HG02970 (cell line): Measurements from ENCODE around the gene NEGR1.

Experiments
- ATAC-seq: cut with Tn5 transposase; IDR thresholded peaks from one replicate; pipeline ENCODE4 v1.9.1; 2021; ENCODE audit warnings: mild to moderate bottlenecking, moderate library complexity, moderate number of reproducible peaks; ENCODE audit not compliant: unreplicated experiment, low FRiP score

NEGR1 gene

DNA sequence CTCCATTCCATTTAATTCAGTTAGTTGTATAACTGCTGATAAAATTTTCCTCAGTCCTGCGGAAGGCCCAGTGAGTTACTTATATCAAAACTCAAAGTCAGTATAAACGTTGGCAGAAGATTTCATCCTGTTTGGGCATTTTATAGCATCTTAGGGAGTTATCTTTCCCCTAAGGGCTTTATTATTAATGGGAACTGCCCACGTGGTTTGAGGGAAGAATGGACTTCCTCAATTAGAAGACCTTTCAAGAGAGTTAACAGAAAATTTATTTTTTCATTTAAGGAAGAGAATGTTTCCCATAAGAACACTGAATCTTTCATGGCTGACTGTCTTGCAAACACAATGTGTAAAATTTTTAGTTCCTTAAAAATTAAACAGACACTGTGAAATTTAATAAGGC is 400.1 kb downstream of the NEGR1 start:
- no peak for ATAC-seq

- ATAC-seq = no peak
Observed at GRCh38 chr1:71881611-71882010, 400.7 kb downstream of the NEGR1 start.

- ATAC-seq = no peak
Observed at GRCh38 chr1:71869326-71869725, 413.0 kb downstream of the NEGR1 start.

DNA sequence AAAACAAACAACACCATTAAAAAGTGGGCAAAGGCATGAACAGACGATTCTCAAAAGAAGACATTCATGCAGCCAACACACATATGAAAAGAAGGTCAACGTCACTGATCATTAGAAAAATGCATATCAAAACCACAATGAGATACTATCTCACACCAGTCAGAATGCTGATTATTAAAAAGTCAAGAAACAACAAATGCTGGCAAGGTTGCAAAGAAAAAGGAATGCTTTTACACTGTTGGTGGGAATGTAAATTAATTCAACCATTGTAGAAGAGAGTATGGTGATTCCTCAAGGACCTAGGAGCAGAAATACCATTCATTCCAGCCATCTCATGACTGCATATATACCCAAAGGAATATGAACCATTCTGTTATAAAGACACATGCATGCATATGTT is 419.6 kb downstream of the NEGR1 start:
- ATAC-seq = no peak

GRCh38 chr1:71861022-71861421 is 421.3 kb downstream of the NEGR1 start:
- ATAC-seq = no peak

DNA sequence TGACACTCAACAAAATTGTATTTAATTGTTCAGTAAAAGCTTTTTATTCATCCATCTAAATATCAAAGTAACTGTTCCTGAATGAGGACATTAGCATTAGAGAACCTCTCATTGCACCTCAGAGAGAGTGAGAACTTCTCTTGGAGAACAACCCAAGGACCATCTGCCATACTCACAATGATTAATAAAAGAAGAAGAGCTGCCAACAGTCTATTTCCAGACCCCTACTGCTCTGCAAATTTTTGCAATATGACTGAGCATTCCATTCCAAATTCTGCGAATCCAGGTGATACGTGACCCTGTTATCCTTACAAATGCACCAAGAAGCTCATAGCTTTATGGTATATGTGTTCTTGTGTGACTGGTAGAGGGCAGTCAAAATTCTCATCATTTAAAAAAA is 422.5 kb downstream of the NEGR1 start:
- no peak for ATAC-seq

- ATAC-seq = no peak
Observed at GRCh38 chr1:71857862-71858261, 424.5 kb downstream of the NEGR1 start.

- ATAC-seq = no peak
Observed at GRCh38 chr1:71853360-71853759, 429.0 kb downstream of the NEGR1 start.

GRCh38 chr1:71850936-71851335 is 431.4 kb downstream of the NEGR1 start:
- no peak for ATAC-seq

- no peak for ATAC-seq
Observed at GRCh38 chr1:71850515-71850914, 431.8 kb downstream of the NEGR1 start.

- ATAC-seq = no peak
Observed at GRCh38 chr1:71843012-71843411, 439.3 kb downstream of the NEGR1 start.

GRCh38 chr1:71839876-71840275 is 442.5 kb downstream of the NEGR1 start:
- ATAC-seq = no peak

GRCh38 chr1:71836904-71837303 is 445.4 kb downstream of the NEGR1 start:
- no peak for ATAC-seq

- peak; percentile 88 for ATAC-seq
Observed at GRCh38 chr1:71835442-71835813, 446.9 kb downstream of the NEGR1 start.

DNA sequence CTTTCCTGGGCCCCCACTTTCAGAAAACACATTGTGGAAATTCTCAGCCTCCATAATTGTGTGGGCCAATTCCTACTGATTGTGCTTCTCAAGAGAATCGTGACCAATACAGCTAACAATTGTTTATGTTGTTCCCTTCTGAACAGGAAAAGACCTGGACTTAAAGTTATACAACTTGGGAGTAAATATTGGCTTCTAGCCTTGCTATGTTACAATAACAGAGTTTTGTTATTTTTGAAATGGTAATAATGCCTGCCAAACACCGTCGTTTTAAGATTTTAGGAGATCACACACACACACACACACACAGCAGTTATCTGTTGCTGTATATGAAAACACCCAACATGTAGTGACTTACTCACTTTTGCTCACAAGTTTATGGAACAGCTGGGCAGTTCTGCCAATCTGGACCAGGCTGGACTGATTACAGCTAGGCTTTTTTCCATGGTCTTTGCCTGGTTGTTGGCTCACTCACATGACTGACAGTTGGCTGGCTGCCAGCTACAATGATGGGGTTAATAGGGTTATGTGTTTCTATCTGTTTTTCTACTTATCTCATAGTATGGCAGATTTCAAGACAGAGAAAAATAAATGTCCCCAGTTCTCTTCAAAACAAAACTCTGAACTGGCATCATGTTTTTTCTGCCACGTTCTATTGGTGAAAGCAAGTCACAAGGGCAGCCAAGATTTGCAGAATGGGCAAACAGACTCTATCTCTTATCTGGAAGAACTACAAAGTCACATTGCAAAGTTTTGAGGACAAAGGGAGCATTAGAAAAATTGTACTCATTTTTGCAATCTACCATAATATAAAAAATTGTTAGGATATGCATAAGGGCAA is 447.5 kb downstream of the NEGR1 start:
- ATAC-seq = no peak

DNA sequence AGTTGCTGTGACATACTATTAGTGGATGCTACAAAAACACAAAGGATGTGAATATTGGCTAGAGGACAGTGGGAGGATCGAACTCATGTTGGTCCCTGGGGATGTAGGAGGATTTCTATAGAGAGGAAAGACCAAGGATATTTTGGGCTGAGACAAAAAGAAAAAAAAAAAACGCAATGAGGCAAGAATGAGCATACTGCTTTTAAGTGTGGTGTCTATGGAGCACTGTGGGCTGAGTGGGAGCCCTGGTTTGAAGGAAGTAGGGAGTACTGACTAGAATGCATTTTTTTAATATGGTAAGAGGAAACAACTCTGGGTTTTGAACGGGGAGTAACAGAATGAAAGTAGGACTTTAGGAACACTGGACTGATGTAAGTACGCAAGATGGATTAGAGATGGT is 450.7 kb downstream of the NEGR1 start:
- no peak for ATAC-seq

DNA sequence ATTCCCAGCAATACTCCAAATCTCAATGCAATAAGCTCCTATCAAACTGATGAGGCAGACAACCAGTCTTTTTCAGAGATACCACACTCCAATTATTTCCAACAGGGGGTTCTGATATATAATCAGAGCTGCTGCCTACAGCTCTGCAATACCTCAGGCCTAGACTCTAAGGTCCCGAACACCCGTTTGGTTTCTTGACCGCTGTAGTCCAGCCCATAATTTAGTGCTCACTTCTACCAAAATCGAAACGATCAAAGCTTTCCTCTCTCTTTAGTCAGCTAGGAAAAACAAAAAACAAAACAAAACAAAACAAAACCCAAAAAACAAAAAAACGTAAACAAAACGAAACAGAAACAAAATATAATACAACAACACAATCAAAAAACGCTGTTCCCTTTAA is 453.0 kb downstream of the NEGR1 start:
- no peak for ATAC-seq

- ATAC-seq = no peak
Observed at GRCh38 chr1:71828431-71829012, 453.8 kb downstream of the NEGR1 start.

GRCh38 chr1:71823708-71824305 is 458.5 kb downstream of the NEGR1 start:
- ATAC-seq = no peak

DNA sequence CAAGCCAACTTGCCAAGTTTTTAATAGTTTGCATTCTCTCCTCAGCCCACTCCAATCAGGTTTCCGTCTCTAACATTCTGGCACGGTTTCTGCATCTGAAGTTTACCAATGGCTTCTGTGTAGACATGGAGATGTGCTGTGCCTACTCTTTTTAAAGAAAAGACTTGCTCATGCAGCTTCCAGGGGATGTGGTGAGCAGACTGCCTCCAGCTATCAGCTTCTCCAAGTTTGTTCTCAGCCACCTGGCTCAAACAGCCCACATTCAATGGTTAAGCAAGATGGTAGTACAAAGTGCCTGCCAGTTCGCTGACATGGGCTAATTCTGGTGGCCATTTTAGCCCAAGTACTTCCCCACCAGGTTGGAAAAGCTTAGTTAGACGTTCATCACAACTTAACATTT is 465.3 kb downstream of the NEGR1 start:
- no peak for ATAC-seq

DNA sequence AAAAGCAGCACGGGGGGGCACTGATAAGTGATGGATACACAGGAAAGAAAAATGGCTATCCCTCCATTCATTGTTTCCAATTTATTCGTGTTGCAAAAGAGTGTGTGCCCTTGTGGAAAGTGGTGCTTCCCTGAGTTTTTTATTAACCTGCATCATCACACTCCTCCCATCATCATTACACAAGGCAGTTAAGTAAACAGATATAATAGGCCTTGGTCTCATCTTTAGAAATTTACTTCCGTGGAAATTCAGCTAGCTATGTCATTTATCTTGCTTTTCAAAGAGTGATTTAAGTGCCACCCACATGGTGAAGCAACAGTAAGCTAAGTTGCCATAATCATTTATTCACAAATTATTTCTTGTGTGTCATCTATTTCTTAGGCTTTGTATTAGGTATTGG is 473.3 kb downstream of the NEGR1 start:
- ATAC-seq = no peak

- no peak for ATAC-seq
Observed at GRCh38 chr1:71804140-71804539, 478.2 kb downstream of the NEGR1 start.
